HepG2 (cell line): Measurements from ENCODE around the gene RNASE8. TPM values are rescaled to one million over a fixed set of nuclear protein-coding genes. Genes with fewer than 3 reads are reported as not detected.

ENCODE experiments used
- ARID5B ChIP-seq: IDR thresholded peaks from 2 replicates; pipeline ENCODE4 v1.4.0; 2020; ENCODE audit warnings: mild to moderate bottlenecking, missing genetic modification reagents
- CC2D1A ChIP-seq: sonication (generic); formaldehyde crosslinking; IDR thresholded peaks from 2 replicates; pipeline ENCODE4 v1.8.1; 2023; ENCODE audit warnings: mild to moderate bottlenecking, missing genetic modification reagents
- EHMT2 ChIP-seq: fragments of 200-600 bp; sonication (generic); IDR thresholded peaks from 2 replicates; pipeline ENCODE4 v1.7.0; 2017; ENCODE audit warnings: antibody characterized with exemption, low read depth, low read length, borderline replicate concordance
- IRF1 ChIP-seq: sonication (generic); formaldehyde crosslinking; IDR thresholded peaks from 2 replicates; pipeline ENCODE4 v1.4.0; 2020; ENCODE audit warnings: low read depth, mild to moderate bottlenecking, missing genetic modification reagents
- KAT8 ChIP-seq: IDR thresholded peaks from 2 replicates; pipeline ENCODE4 v1.6.1; 2016; ENCODE audit warnings: missing genetic modification reagents, missing compliant biosample characterization
- MAF1 ChIP-seq: sonication (generic); formaldehyde crosslinking; IDR thresholded peaks from 2 replicates; pipeline ENCODE4 v1.5.0; 2020; ENCODE audit warnings: missing genetic modification reagents, borderline replicate concordance
- SRSF1 ChIP-seq: fragments of 200-400 bp; formaldehyde crosslinking; optimal IDR thresholded peaks from 2 replicates; pipeline ENCODE3; 2017; ENCODE audit warnings: mild to moderate bottlenecking, low read depth, low read length, moderate library complexity
- TCF12 ChIP-seq, 2 experiments: fragments of 450-650 bp in 1 of 2; sonication (generic) in 1 of 2; formaldehyde crosslinking in 1 of 2; IDR thresholded peaks; 2 replicates each; pipeline versions ENCODE4 v1.6.1 to v1.8.0; 2017 to 2022; ENCODE audit warnings: antibody characterized with exemption in 1 of 2, mild to moderate bottlenecking in 1 of 2, missing genetic modification reagents in 1 of 2, moderate library complexity in 1 of 2
- TRIM22 ChIP-seq: fragments of 450-650 bp; IDR thresholded peaks from 2 replicates; pipeline ENCODE4 v1.6.1; 2017
- ZBTB7B ChIP-seq: sonication (generic); formaldehyde crosslinking; IDR thresholded peaks from 2 replicates; pipeline ENCODE4 v1.4.0; 2020; ENCODE audit warnings: missing genetic modification reagents
- ZNF253 ChIP-seq: sonication (generic); formaldehyde crosslinking; IDR thresholded peaks from 2 replicates; pipeline ENCODE4 v1.8.0; 2022; ENCODE audit warnings: mild to moderate bottlenecking, missing genetic modification reagents, borderline replicate concordance
- ZNF574 ChIP-seq: sonication (generic); formaldehyde crosslinking; IDR thresholded peaks from 2 replicates; pipeline ENCODE4 v1.4.0; 2020; ENCODE audit warnings: missing genetic modification reagents
- ZNF713 ChIP-seq: sonication (generic); formaldehyde crosslinking; IDR thresholded peaks from 2 replicates; pipeline ENCODE4 v1.4.0; 2020; ENCODE audit warnings: mild to moderate bottlenecking, missing genetic modification reagents
- ZNF773 ChIP-seq: sonication (generic); formaldehyde crosslinking; IDR thresholded peaks from 2 replicates; pipeline ENCODE4 v1.4.0; 2020; ENCODE audit warnings: missing genetic modification reagents, borderline replicate concordance
- polyA plus RNA-seq, 8 experiments: library from polyadenylated mRNA; depleted of rRNA in 3 of 8; stranded (reverse) in 7 of 8; unstranded in 1 of 8; fragments of >200 nt; fragmentation: Illumina TruSeq in 4 of 8; extraction: Trizol in 4 of 8; gene quantifications; 2 replicates each; pipeline versions ENCODE4 v1.2.1 to v1.2.3, GENCODE V29; 2011 to 2016; ENCODE audit warnings: low read depth in 4 of 8, missing spikeins in 1 of 8, mixed read lengths in 1 of 8; ENCODE audit not compliant: insufficient read depth in 1 of 8
- total RNA-seq, 5 experiments: library from RNA; depleted of rRNA; stranded (reverse); fragments of >200 nt; fragmentation: Illumina TruSeq; extraction: Trizol; gene quantifications; 2 replicates each; pipeline ENCODE4 v1.2.3, GENCODE V29; 2016; ENCODE audit warnings: low read depth in 1 of 5

RNASE8 gene
- total and polyA plus RNA-seq, 2 of the 13 experiments (the other 11 are each of a cell fraction or from before 2014, with no cell fraction given) = not detected

- TF ChIP-seq ZNF574 (CRISPR knock-in tag) (peak; percentile 64), CC2D1A (no peak), ZBTB7B (peak; percentile 55), EHMT2 (no peak), SRSF1 (no peak), TRIM22 (no peak), ZNF773 (CRISPR knock-in tag) (no peak), ZNF713 (CRISPR knock-in tag) (no peak), MAF1 (CRISPR knock-in tag) (no peak; the same call in 1 of the 2 replicates), IRF1 (no peak; the same call in 1 of the 2 replicates), ARID5B (peak; percentile 79), ZNF253 (CRISPR knock-in tag) (no peak), TCF12 (IDR thresholded peaks at IDR 0.05) (no peak), TCF12 (CRISPR knock-in tag; IDR thresholded peaks at IDR 0.05) (no peak), KAT8 (CRISPR knock-in tag) (peak; percentile 75; the same call in 1 of the 2 replicates)
Measured at GRCh38 chr14:21106498-21107282, 49.1 kb downstream of the RNASE8 start (continued).
